ENCODE measurements around the gene SLC12A8. TPM values are rescaled to one million over a fixed set of nuclear protein-coding genes. Genes with fewer than 3 reads are reported as not detected.

The SLC12A8 gene
- polyA plus RNA-seq, 1 experiment: 8.4 TPM

GRCh38 chr3:125102470-125102869 is 110.1 kb downstream of the SLC12A8 start:
- Histone ChIP-seq H3K4me3 (ENCODE audit: low read depth, low read length) (no peak overlapping the region), H3K27me3 (ENCODE audit: control insufficient read depth, insufficient read depth, low read length) (no peaks in the 10 kb centered on the region), H3K36me3 (ENCODE audit: control insufficient read depth, insufficient read depth, low read length) (no peaks in the 10 kb centered on the region)
- ChIA-PET POLR2A (no interaction called here), CTCF (no interaction called here)
- TF ChIP-seq CTCF (IDR thresholded peaks at IDR 0.05; ENCODE audit: insufficient read depth, low read depth, low read length): no peak
- no peak for DNase-seq (ENCODE audit: low read depth)

- H3K36me3 ChIP-seq (ENCODE audit: control insufficient read depth, insufficient read depth, low read length): peaks cover 1% of the 10 kb centered on the region; the same call in 1 of the 2 replicates
- CTCF ChIA-PET: interaction anchor here (1.3 kb wide), 1 partner anchor 11 kb away, joined by 5 read pairs; no protein-coding TSS in a partner anchor
- TF ChIP-seq CTCF (IDR thresholded peaks at IDR 0.05; ENCODE audit: insufficient read depth, low read depth, low read length): no peak
- H3K4me3 ChIP-seq (ENCODE audit: low read depth, low read length): no peak overlapping the region
- no peaks in the 10 kb centered on the region; the same call in 1 of the 2 replicates for H3K27me3 ChIP-seq (ENCODE audit: control insufficient read depth, insufficient read depth, low read length)
- no peak for DNase-seq (ENCODE audit: low read depth)
- POLR2A ChIA-PET: interaction anchor here (0.6 kb wide), 1 partner anchor 8 kb away, joined by 3 read pairs; no protein-coding TSS in a partner anchor
Measured at GRCh38 chr3:125098611-125099291, 113.8 kb downstream of the SLC12A8 start.

- no peak for TF ChIP-seq CTCF (IDR thresholded peaks at IDR 0.05; ENCODE audit: insufficient read depth, low read depth, low read length)
- POLR2A ChIA-PET: interaction anchor here (0.6 kb wide), 1 partner anchor 8 kb away, joined by 3 read pairs; no protein-coding TSS in a partner anchor
- CTCF ChIA-PET: interaction anchor here (1.0 kb wide), 1 partner anchor 15 kb away, joined by 4 read pairs; no protein-coding TSS in a partner anchor
Measured at GRCh38 chr3:125090649-125091048, 121.9 kb downstream of the SLC12A8 start.

GRCh38 chr3:125087768-125088391 is 124.7 kb downstream of the SLC12A8 start:
- DNase-seq (ENCODE audit: low read depth): peak; percentile 41
- Histone ChIP-seq H3K27me3 (ENCODE audit: control insufficient read depth, insufficient read depth, low read length) (no peaks in the 10 kb centered on the region), H3K36me3 (ENCODE audit: control insufficient read depth, insufficient read depth, low read length) (no peaks in the 10 kb centered on the region), H3K4me3 (ENCODE audit: low read depth, low read length) (no peak overlapping the region)
- ChIA-PET POLR2A (no interaction called here), CTCF (interaction anchor here (1.1 kb wide), 1 partner anchor 10 kb away, joined by 5 read pairs; no protein-coding TSS in a partner anchor)
- TF ChIP-seq CTCF (IDR thresholded peaks at IDR 0.05; ENCODE audit: insufficient read depth, low read depth, low read length): no peak

More at GRCh38 chr3:125090649-125091048, 121.9 kb downstream of the SLC12A8 start:
- H3K4me3 ChIP-seq (ENCODE audit: low read depth, low read length): no peak overlapping the region
- H3K36me3 ChIP-seq (ENCODE audit: control insufficient read depth, insufficient read depth, low read length): peaks cover 1% of the 10 kb centered on the region; the same call in 1 of the 2 replicates
- no peaks in the 10 kb centered on the region; the same call in 1 of the 2 replicates for H3K27me3 ChIP-seq (ENCODE audit: control insufficient read depth, insufficient read depth, low read length)
- DNase-seq (ENCODE audit: low read depth): no peak

GRCh38 chr3:125085166-125085565 is 127.4 kb downstream of the SLC12A8 start:
- Histone ChIP-seq H3K4me3 (ENCODE audit: low read depth, low read length) (no peak overlapping the region), H3K36me3 (ENCODE audit: control insufficient read depth, insufficient read depth, low read length) (no peaks in the 10 kb centered on the region), H3K27me3 (ENCODE audit: control insufficient read depth, insufficient read depth, low read length) (no peaks in the 10 kb centered on the region)
- ChIA-PET POLR2A (no interaction called here), CTCF (no interaction called here)
- no peak for TF ChIP-seq CTCF (IDR thresholded peaks at IDR 0.05; ENCODE audit: insufficient read depth, low read depth, low read length)
- no peak for DNase-seq (ENCODE audit: low read depth)

Data from BJ (cell line).